H1 (cell line): ENCODE data around the gene URAD. TPM values are rescaled to one million over a fixed set of nuclear protein-coding genes. Genes with fewer than 3 reads are reported as not detected.

ENCODE experiments used
- CTCF ChIA-PET: fragments of 300-600 bp; sonication (Branson Sonifier 250); formaldehyde crosslinking; loops from one replicate; lab custom pipeline; 2021; ENCODE audit not compliant: partially characterized antibody; lab: Charles Lee
- POLR2A ChIA-PET: fragments of 300-600 bp; sonication (Branson Sonifier 250); formaldehyde crosslinking; loops from one replicate; lab custom pipeline; 2021; ENCODE audit warnings: inconsistent platforms; ENCODE audit not compliant: partially characterized antibody; lab: Charles Lee
- DNase-seq, 2 experiments: peaks; one replicate each; pipeline versions ENCODE4 v3.0.0 to v3.0.0-alpha.2; 2010 to 2022; ENCODE audit warnings: low spot score in 2 of 2, low read depth in 1 of 2, mixed read lengths in 1 of 2
- FAIRE-seq: peaks from 2 replicates; lab custom pipeline; 2011; peaks lifted over from hg19 to GRCh38; lab: Jason Lieb, UNC
- H2AFZ ChIP-seq: 2 replicates; pipeline ENCODE4 v1.8.1; 2012; ENCODE audit warnings: low read length, inconsistent platforms
- H2AK5ac ChIP-seq: 2 replicates; pipeline ENCODE4 v1.6.1; 2013; ENCODE audit warnings: low read depth, low read length
- H2BK120ac ChIP-seq: replicated peaks from 2 replicates; pipeline ENCODE3; 2013; ENCODE audit warnings: low read depth, low read length, inconsistent platforms
- H2BK12ac ChIP-seq: 2 replicates; pipeline ENCODE4 v1.6.1; 2013; ENCODE audit warnings: low read depth, low read length
- H2BK15ac ChIP-seq: 2 replicates; pipeline ENCODE4 v1.6.1; 2013; ENCODE audit warnings: low read length
- H2BK20ac ChIP-seq: 2 replicates; pipeline ENCODE4 v1.6.1; 2013; ENCODE audit warnings: low read length
- H2BK5ac ChIP-seq: 2 replicates; pipeline ENCODE4 v1.6.1; 2013; ENCODE audit warnings: low read depth, low read length
- H3K14ac ChIP-seq: 2 replicates; pipeline ENCODE4 v1.6.1; 2013; ENCODE audit warnings: inconsistent platforms; ENCODE audit not compliant: insufficient read length
- H3K18ac ChIP-seq: 2 replicates; pipeline ENCODE4 v1.6.1; 2013; ENCODE audit warnings: low read length; ENCODE audit errors: extremely low read depth
- H3K23ac ChIP-seq: 2 replicates; pipeline ENCODE4 v1.6.1; 2013; ENCODE audit warnings: inconsistent platforms; ENCODE audit not compliant: insufficient read length
- H3K23me2 ChIP-seq: 2 replicates; pipeline ENCODE4 v1.6.1; 2013; ENCODE audit warnings: low read depth, low read length
- H3K27ac ChIP-seq: 2 replicates; pipeline ENCODE4 v1.6.1; 2011; ENCODE audit warnings: low read depth, low read length, inconsistent platforms
- H3K27me3 ChIP-seq, 4 experiments: replicated peaks in 1 of 4; 1 replicate in 1 of 4; 2 replicates in 3 of 4; pipeline versions ENCODE4 v1.6.1 to v1.8.1; 2011 to 2013; ENCODE audit warnings: low read length in 3 of 4, mild to moderate bottlenecking in 3 of 4, inconsistent platforms in 2 of 4, mixed read lengths in 2 of 4, moderate library complexity in 1 of 4; ENCODE audit not compliant: control insufficient read depth in 3 of 4, insufficient read depth in 3 of 4; ENCODE audit errors: extremely low read depth in 1 of 4
- H3K36me3 ChIP-seq, 4 experiments: 2 replicates each; pipeline versions ENCODE4 v1.6.1 to v1.8.1; 2011 to 2013; ENCODE audit warnings: mild to moderate bottlenecking in 4 of 4, low read length in 3 of 4, moderate library complexity in 2 of 4, control low read depth in 1 of 4, inconsistent platforms in 1 of 4; ENCODE audit not compliant: insufficient read depth in 4 of 4, control insufficient read depth in 2 of 4
- H3K4ac ChIP-seq: replicated peaks from 2 replicates; pipeline ENCODE3; 2013; ENCODE audit warnings: low read length, low read depth, mixed read lengths, inconsistent platforms; ENCODE audit not compliant: insufficient read length
- H3K4me1 ChIP-seq, 4 experiments: replicated peaks in 1 of 4; 1 replicate in 1 of 4; 2 replicates in 3 of 4; pipeline versions ENCODE4 v1.6.1 to v1.8.1; 2011 to 2013; ENCODE audit warnings: low read length in 3 of 4, inconsistent platforms in 2 of 4, mixed read lengths in 1 of 4; ENCODE audit not compliant: insufficient read depth in 4 of 4, control insufficient read depth in 3 of 4
- H3K4me2 ChIP-seq, 2 experiments: 2 replicates each; pipeline versions ENCODE4 v1.6.1 to v1.8.1; 2011 to 2013; ENCODE audit warnings: low read depth in 2 of 2, low read length in 2 of 2, control low read depth in 1 of 2, inconsistent platforms in 1 of 2, mild to moderate bottlenecking in 1 of 2; ENCODE audit not compliant: insufficient read depth in 1 of 2
- H3K4me3 ChIP-seq, 4 experiments: fragments of 200-600, 300-600 bp in 1 of 4; sonication (generic), shearing (Covaris generic), sonication (Bioruptor Twin) in 1 of 4; 2 replicates each; pipeline versions ENCODE4 v1.5.1 to v1.8.1; 2011 to 2016; ENCODE audit warnings: low read length in 4 of 4, low read depth in 3 of 4, control low read depth in 2 of 4, inconsistent platforms in 2 of 4, mild to moderate bottlenecking in 2 of 4, mixed read lengths in 1 of 4, moderate library complexity in 1 of 4; ENCODE audit not compliant: insufficient read depth in 2 of 4; ENCODE audit errors: extremely low read depth in 1 of 4
- H3K56ac ChIP-seq: replicated peaks from 2 replicates; pipeline ENCODE3; 2013; ENCODE audit warnings: low read depth, mild to moderate bottlenecking, mixed read lengths, low read length, inconsistent platforms; ENCODE audit not compliant: insufficient read length
- H3K79me1 ChIP-seq: 2 replicates; pipeline ENCODE4 v1.6.1; 2013; ENCODE audit warnings: low read depth, low read length, control low read depth
- H3K79me2 ChIP-seq, 2 experiments: 2 replicates each; pipeline versions ENCODE4 v1.6.1 to v1.8.1; 2012 to 2013; ENCODE audit warnings: low read length in 2 of 2, mild to moderate bottlenecking in 2 of 2, inconsistent platforms in 1 of 2; ENCODE audit not compliant: insufficient read depth in 2 of 2, control insufficient read depth in 1 of 2
- H3K9ac ChIP-seq, 4 experiments: replicated peaks in 1 of 4; 1 replicate in 1 of 4; 2 replicates in 3 of 4; pipeline versions ENCODE4 v1.6.1 to v1.8.1; 2011 to 2013; ENCODE audit warnings: low read depth in 3 of 4, low read length in 3 of 4, control low read depth in 2 of 4, mild to moderate bottlenecking in 2 of 4, moderate library complexity in 2 of 4, inconsistent platforms in 1 of 4; ENCODE audit errors: extremely low read depth in 1 of 4
- H3K9me3 ChIP-seq, 2 experiments: 2 replicates each; pipeline versions ENCODE4 v1.6.1 to v1.8.1; 2012 to 2013; ENCODE audit warnings: mild to moderate bottlenecking in 2 of 2, moderate library complexity in 2 of 2, control low read depth in 1 of 2, inconsistent platforms in 1 of 2, low read depth in 1 of 2, low read length in 1 of 2, mixed read lengths in 1 of 2; ENCODE audit not compliant: insufficient read depth in 2 of 2
- H4K20me1 ChIP-seq, 2 experiments: replicated peaks in 1 of 2; 2 replicates each; pipeline versions ENCODE3 to v1.8.1; 2011 to 2013; ENCODE audit warnings: inconsistent platforms in 2 of 2, low read length in 2 of 2, mild to moderate bottlenecking in 1 of 2; ENCODE audit not compliant: insufficient read depth in 2 of 2, control insufficient read depth in 1 of 2
- H4K5ac ChIP-seq: 2 replicates; pipeline ENCODE4 v1.6.1; 2013; ENCODE audit warnings: low read length, low read depth, mixed read lengths, inconsistent platforms; ENCODE audit not compliant: insufficient read length
- H4K8ac ChIP-seq: 2 replicates; pipeline ENCODE4 v1.8.0; 2013; ENCODE audit warnings: mild to moderate bottlenecking, moderate library complexity, low read length, inconsistent platforms; ENCODE audit not compliant: insufficient read depth; ENCODE audit errors: extremely low read depth
- H4K91ac ChIP-seq: replicated peaks from 2 replicates; pipeline ENCODE3; 2013; ENCODE audit warnings: low read length, mixed read lengths, inconsistent platforms; ENCODE audit not compliant: insufficient read length
- BRCA1 ChIP-seq: IDR thresholded peaks from 2 replicates; pipeline ENCODE4 v1.6.1; 2012; ENCODE audit warnings: low read depth, low read length, improper control_type of control experiment
- CBX8 ChIP-seq: fragments of 300-800, 300-1000 bp; sonication (generic); IDR thresholded peaks from 2 replicates; pipeline ENCODE4 v1.7.1; 2016; ENCODE audit warnings: low read depth, low read length, borderline replicate concordance
- CEBPB ChIP-seq: IDR thresholded peaks from 2 replicates; pipeline ENCODE4 v1.6.1; 2012; ENCODE audit warnings: low read depth, low read length
- HDAC2 ChIP-seq, 2 experiments: fragments of 300-600 bp in 1 of 2; sonication (generic) in 1 of 2; IDR thresholded peaks; 2 replicates each; pipeline ENCODE4 v1.6.1; 2011 to 2012; ENCODE audit warnings: low read depth in 2 of 2, low read length in 2 of 2, mild to moderate bottlenecking in 2 of 2, moderate library complexity in 2 of 2, borderline replicate concordance in 1 of 2, inconsistent platforms in 1 of 2
- HDAC6 ChIP-seq: IDR thresholded peaks from one replicate; pipeline ENCODE4 v1.7.1; 2012; ENCODE audit warnings: low read depth, mild to moderate bottlenecking, inconsistent platforms, low read length, moderate library complexity
- KDM1A ChIP-seq: fragments of 200-600, 300-600 bp; sonication (generic); IDR thresholded peaks from 2 replicates; pipeline ENCODE4 v1.7.1; 2016; ENCODE audit warnings: mild to moderate bottlenecking, low read length, borderline replicate concordance
- KDM5A ChIP-seq: fragments of 200-600 bp; IDR thresholded peaks from 2 replicates; pipeline ENCODE4 v1.7.1; 2012; ENCODE audit warnings: mild to moderate bottlenecking, low read length, inconsistent platforms, mixed read lengths
- SAP30 ChIP-seq: fragments of 300-600 bp; sonication (generic); IDR thresholded peaks from 2 replicates; pipeline ENCODE4 v1.7.1; 2012; ENCODE audit warnings: low read length, moderate library complexity, mild to moderate bottlenecking, inconsistent platforms; ENCODE audit not compliant: insufficient read depth, insufficient replicate concordance
- SIRT6 ChIP-seq: IDR thresholded peaks from one replicate; pipeline ENCODE4 v1.7.1; 2012; ENCODE audit warnings: low read length, inconsistent platforms
- TAF7 ChIP-seq: optimal IDR thresholded peaks from 2 replicates; pipeline ENCODE3; 2011; ENCODE audit warnings: low read depth, mild to moderate bottlenecking, inconsistent platforms, low read length, moderate library complexity, borderline replicate concordance
- TEAD4 ChIP-seq: IDR thresholded peaks from 2 replicates; pipeline ENCODE4 v1.6.1; 2012; ENCODE audit warnings: low read depth, low read length, inconsistent platforms, mixed read lengths
- WGBS, 2 experiments: shearing (Covaris generic) in 1 of 2; methylation state at CpG; one replicate each; pipeline versions ENCODE4 v1.1.6 to v1.1.7; 2013 to 2015; ENCODE audit warnings: low lambda C conversion rate in 2 of 2, mixed read lengths in 2 of 2, inconsistent platforms in 1 of 2, low coverage in 1 of 2, missing lambda C conversion rate in 1 of 2; ENCODE audit not compliant: insufficient replicate concordance in 2 of 2, insufficient coverage in 1 of 2, insufficient read length in 1 of 2; ENCODE audit errors: extremely low coverage in 1 of 2, missing lambda C conversion rate in 1 of 2; 5-methylcytosine and 5-hydroxymethylcytosine counted together
- polyA plus RNA-seq, 7 experiments: library from polyadenylated mRNA; depleted of rRNA in 3 of 7; stranded (reverse) in 5 of 7; unstranded in 2 of 7; fragments of >200 nt in 5 of 7; fragments of 200-250 nt in 2 of 7; gene quantifications; 1 replicate in 5 of 7; 2 replicates in 1 of 7; 4 replicates in 1 of 7; pipeline versions ENCODE4 v1.2.1 to v1.2.3, GENCODE V29; 2011 to 2013; ENCODE audit warnings: missing spikeins in 2 of 7, mixed read lengths in 2 of 7
- total RNA-seq: library from RNA; stranded (reverse); fragmentation: NEBNext Ultra II Directional; extraction: Animal tissue kit (Norgen Biotek cat#: 25700); gene quantifications from 2 replicates; pipeline ENCODE4 v1.2.1, GENCODE V29; 2021

Gene URAD
- total and polyA plus RNA-seq, 2 of the 8 experiments (the other 6 are each of a cell fraction or from before 2014, with no cell fraction given), result not detected

DNA sequence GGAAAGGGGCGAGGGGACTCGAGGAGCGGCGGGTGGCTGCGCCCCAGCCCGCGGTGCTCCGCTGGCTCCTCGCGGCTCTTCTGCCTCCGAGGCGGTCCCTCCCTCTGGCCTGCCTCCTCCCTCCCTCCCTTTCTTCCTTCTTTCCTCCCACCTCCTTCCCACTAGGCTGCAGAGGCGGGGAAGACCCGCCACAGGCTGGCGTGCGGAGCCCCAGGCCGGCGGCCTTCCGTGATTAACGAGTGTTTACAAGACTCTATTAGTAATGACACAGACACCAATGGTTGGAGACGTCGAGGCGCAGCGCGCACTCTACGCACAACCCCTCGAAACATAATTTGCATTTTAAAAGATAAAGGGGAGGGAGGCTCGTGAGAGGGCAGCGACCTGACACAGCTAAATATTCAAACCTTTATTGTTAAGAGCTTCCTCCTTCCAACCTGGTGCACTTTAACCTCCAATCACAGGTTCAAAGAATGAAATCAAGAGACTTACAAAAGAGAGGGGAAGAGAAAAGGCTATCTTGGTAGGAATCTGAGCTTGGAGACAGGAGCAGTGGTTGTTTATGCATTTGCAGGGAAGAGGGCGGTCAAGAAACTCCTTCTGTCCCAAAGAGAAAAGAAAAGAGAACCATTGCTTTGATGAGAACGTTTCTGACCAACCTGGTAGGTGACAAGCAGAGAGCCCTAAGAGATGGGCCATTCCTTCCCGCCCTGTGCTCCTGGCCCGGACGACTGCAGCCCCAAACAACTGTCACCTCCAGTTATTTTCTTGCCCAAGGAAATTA lies 19.2 kb downstream of the URAD start, which contains the start of gene CDX2:
CDX2 (minus strand) TSS at position 234 of the 784 bp plus-strand sequence. CDS start 309 bp downstream, outside the sequence.
- Histone ChIP-seq H4K5ac (no peak within 1 kb of the TSS), H3K27me3 (peaks cover 95 to 100% (median 98%) of the 10 kb centered on the region in 4 experiments), H3K23ac (no peak within 1 kb of the TSS), H4K91ac (peak within 1 kb of the TSS; percentile 36), H3K4ac (no peak within 1 kb of the TSS), H3K56ac (no peak within 1 kb of the TSS), H2BK120ac (no peak within 1 kb of the TSS), H4K20me1 (peaks cover 19 to 39% of the 10 kb centered on the region in 2 experiments), H3K4me2 (peak within 1 kb of the TSS; percentile 65 to 83), H2BK15ac (no peak within 1 kb of the TSS; the same call in 1 of the 2 replicates), H3K79me1 (no peaks in the 10 kb centered on the region), H3K18ac (peak within 1 kb of the TSS; percentile 81; the same call in 1 of the 2 replicates), H3K9me3 (no peaks in the 10 kb centered on the region), H2AK5ac (no peak within 1 kb of the TSS), H2BK12ac (peak within 1 kb of the TSS; percentile 99), H3K14ac (no peak within 1 kb of the TSS), H3K9ac (no peak within 1 kb of the TSS), H3K27ac (no peak within 1 kb of the TSS), H3K79me2 (no peaks in the 10 kb centered on the region), H4K8ac (peak within 1 kb of the TSS; percentile 81; the same call in 1 of the 2 replicates), H2BK20ac (peak within 1 kb of the TSS; percentile 80; the same call in 1 of the 2 replicates), H2BK5ac (peak within 1 kb of the TSS; percentile 28; the same call in 1 of the 2 replicates), H2AFZ (no peak within 1 kb of the TSS), H3K36me3 (peaks cover 0 to 12% (median 0%) of the 10 kb centered on the region in 4 experiments; a peak in 1 of 8 replicates), H3K23me2 (peaks cover 5% of the 10 kb centered on the region; the same call in 1 of the 2 replicates), H3K4me3 (peak within 1 kb of the TSS; percentile 19 to 51 (median 30); a peak in 6 of 8 replicates), H3K4me1 (peaks cover 8 to 61% (median 38%) of the 10 kb centered on the region in 4 experiments)
- ChIA-PET CTCF (interaction anchor here (0.6 to 20.5 kb wide), 7 partner anchors 1 to 176 kb away, joined by 3 to 283 read pairs (median 49); partner anchors contain the start of genes CDX2 and URAD), POLR2A (interaction anchor here (1.1 to 5.6 kb wide), 5 partner anchors 9 to 173 kb away, joined by 3 to 31 read pairs (median 5); no protein-coding TSS in a partner anchor)
- FAIRE-seq, result peak; percentile 80
- 0% methylated on average over 34 of the region's 34 CpGs; no CpG with 5 or more reads in 1 of the 2 experiments for WGBS, 2 experiments
- no peak for DNase-seq
- TF ChIP-seq HDAC6, result no peak
- no peak for TF ChIP-seq BRCA1
- no peak for TF ChIP-seq TEAD4
- TF ChIP-seq SIRT6, result no peak
- TF ChIP-seq CBX8, result 0 out of 2 replicates have a peak, but pooled peaks have one; percentile 6
- TF ChIP-seq HDAC2 (IDR thresholded peaks at IDR 0.05; ENCODE audit: borderline replicate concordance in 1 of 2, low read depth in 2 of 2, low read length in 2 of 2), result 0 out of 4 replicates have a peak, but pooled peaks of 1 of the 2 experiments have one; percentile 40
- no peak for TF ChIP-seq KDM1A
- TF ChIP-seq SAP30, result no peak
- TF ChIP-seq KDM5A, result no peak
- TF ChIP-seq TAF7, result no peak
- TF ChIP-seq CEBPB, result no peak
